Suppressor macrophage treated with lipopolysaccharide for 1 hour (primary cell): ENCODE measurements around the gene MED12L.
A peak's percentile ranks its signal among the peaks of the same experiment; 100 is the strongest.

Source experiments
- DNase-seq, 3 donors: peaks; one replicate each; pipeline ENCODE4 v3.0.0-alpha.2; 2020 to 2022

MED12L gene

GRCh38 chr3:151086484-151087456, 1.3 kb downstream of the MED12L start:
- DNase-seq = peak; percentile 78 to 83 (median 79)

GRCh38 chr3:151087648-151088047, 2.2 kb downstream of the MED12L start:
- DNase-seq = no peak

- no peak for DNase-seq
Measured at GRCh38 chr3:151091685-151092345, 6.4 kb downstream of the MED12L start.

- DNase-seq = no peak
Measured at GRCh38 chr3:151093148-151093547, 7.7 kb downstream of the MED12L start.

- DNase-seq = peak in 1 of 3 donors; percentile 6
Measured at GRCh38 chr3:151093905-151094304, 8.4 kb downstream of the MED12L start.

GRCh38 chr3:151096716-151097115, 11.3 kb downstream of the MED12L start:
- DNase-seq = no peak

GRCh38 chr3:151100076-151100475, 14.6 kb downstream of the MED12L start:
- DNase-seq = no peak

- DNase-seq = no peak
Measured at GRCh38 chr3:151101270-151101969, 16.0 kb downstream of the MED12L start.

GRCh38 chr3:151106311-151106710, 20.8 kb downstream of the MED12L start:
- DNase-seq = no peak

GRCh38 chr3:151107177-151107576, 21.7 kb downstream of the MED12L start:
- no peak for DNase-seq

GRCh38 chr3:151107701-151108100, 22.2 kb downstream of the MED12L start:
- no peak for DNase-seq

- no peak for DNase-seq
Measured at GRCh38 chr3:151109286-151109800, 23.9 kb downstream of the MED12L start.

GRCh38 chr3:151112731-151113130, 27.3 kb downstream of the MED12L start:
- no peak for DNase-seq

- DNase-seq = no peak
Measured at GRCh38 chr3:151113343-151113742, 27.9 kb downstream of the MED12L start.

GRCh38 chr3:151117047-151117446, 31.6 kb downstream of the MED12L start:
- DNase-seq = no peak

- no peak for DNase-seq
Measured at GRCh38 chr3:151119188-151119587, 33.7 kb downstream of the MED12L start.

- DNase-seq = no peak
Measured at GRCh38 chr3:151120409-151120808, 34.9 kb downstream of the MED12L start.

GRCh38 chr3:151121016-151121415, 35.6 kb downstream of the MED12L start:
- no peak for DNase-seq

- DNase-seq = no peak
Measured at GRCh38 chr3:151123827-151124226, 38.4 kb downstream of the MED12L start.

GRCh38 chr3:151124476-151124875, 39.0 kb downstream of the MED12L start:
- no peak for DNase-seq

GRCh38 chr3:151130428-151130827, 45.0 kb downstream of the MED12L start:
- DNase-seq = no peak

- no peak for DNase-seq
Measured at GRCh38 chr3:151133175-151133574, 47.7 kb downstream of the MED12L start.

- peak; percentile 76 to 85 (median 83) for DNase-seq
Measured at GRCh38 chr3:151133917-151134450, 48.5 kb downstream of the MED12L start.
